ENCODE measurements around the gene TSHZ1.

DNA sequence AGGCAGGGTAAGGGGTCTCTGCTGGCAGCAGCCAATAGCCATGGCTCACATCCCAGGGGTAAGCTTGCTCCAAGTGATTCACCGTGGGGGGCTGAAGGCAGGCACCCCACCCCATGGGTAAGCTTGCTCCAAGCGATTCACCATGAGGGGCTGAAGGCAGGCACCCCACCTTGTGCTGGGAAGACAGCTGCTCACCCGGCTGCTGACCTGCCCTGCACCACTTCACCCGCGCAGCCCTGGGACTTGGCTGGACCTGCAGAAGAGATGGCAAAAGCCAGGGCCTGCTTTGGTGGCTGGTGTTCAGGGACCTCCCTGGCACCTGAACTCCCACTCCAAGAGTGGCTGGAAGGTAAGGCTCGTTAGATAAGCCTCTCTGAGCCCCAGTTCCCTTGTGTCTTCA, 20.9 kb upstream of the TSHZ1 start:
- TF ChIP-seq, protein P1, sequence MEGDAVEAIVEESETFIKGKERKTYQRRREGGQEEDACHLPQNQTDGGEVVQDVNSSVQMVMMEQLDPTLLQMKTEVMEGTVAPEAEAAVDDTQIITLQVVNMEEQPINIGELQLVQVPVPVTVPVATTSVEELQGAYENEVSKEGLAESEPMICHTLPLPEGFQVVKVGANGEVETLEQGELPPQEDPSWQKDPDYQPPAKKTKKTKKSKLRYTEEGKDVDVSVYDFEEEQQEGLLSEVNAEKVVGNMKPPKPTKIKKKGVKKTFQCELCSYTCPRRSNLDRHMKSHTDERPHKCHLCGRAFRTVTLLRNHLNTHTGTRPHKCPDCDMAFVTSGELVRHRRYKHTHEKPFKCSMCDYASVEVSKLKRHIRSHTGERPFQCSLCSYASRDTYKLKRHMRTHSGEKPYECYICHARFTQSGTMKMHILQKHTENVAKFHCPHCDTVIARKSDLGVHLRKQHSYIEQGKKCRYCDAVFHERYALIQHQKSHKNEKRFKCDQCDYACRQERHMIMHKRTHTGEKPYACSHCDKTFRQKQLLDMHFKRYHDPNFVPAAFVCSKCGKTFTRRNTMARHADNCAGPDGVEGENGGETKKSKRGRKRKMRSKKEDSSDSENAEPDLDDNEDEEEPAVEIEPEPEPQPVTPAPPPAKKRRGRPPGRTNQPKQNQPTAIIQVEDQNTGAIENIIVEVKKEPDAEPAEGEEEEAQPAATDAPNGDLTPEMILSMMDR (IDR thresholded peaks at IDR 0.05) = no peak
- no peak for TF ChIP-seq POLR2A (IDR thresholded peaks at IDR 0.05)

Data from body of pancreas (tissue), 4 donors.